ENCODE data around the gene TRIP13.
"Not testable (repeated sequence)": the region's sequence is repeated elsewhere in the genome, so short reads cannot be mapped to it uniquely, and the experiment has no call there.

Gene TRIP13

GRCh38 chr5:914174-914573 is 21.5 kb downstream of the TRIP13 start:
- Mint-ChIP-seq H3K27ac (no peak overlapping the region), H3K36me3 (ENCODE audit: low read depth) (peaks cover 31% of the 10 kb centered on the region), H3K27me3 (ENCODE audit: low read depth) (peaks cover 4% of the 10 kb centered on the region), H3K4me1 (no peaks in the 10 kb centered on the region), H3K9me3 (no peaks in the 10 kb centered on the region), H3K4me3 (no peak overlapping the region)
- no peak for TF ChIP-seq CTCF (IDR thresholded peaks at IDR 0.05; ENCODE audit: unreplicated experiment in 3 of 3)

GRCh38 chr5:914612-915011 is 21.9 kb downstream of the TRIP13 start:
- Mint-ChIP-seq H3K9me3 (no peaks in the 10 kb centered on the region), H3K36me3 (ENCODE audit: low read depth) (peaks cover 31% of the 10 kb centered on the region), H3K4me1 (no peaks in the 10 kb centered on the region), H3K27ac (no peak overlapping the region), H3K4me3 (no peak overlapping the region), H3K27me3 (ENCODE audit: low read depth) (peaks cover 4% of the 10 kb centered on the region)
- TF ChIP-seq CTCF (IDR thresholded peaks at IDR 0.05; ENCODE audit: unreplicated experiment in 3 of 3), result no peak

- H3K9me3 Mint-ChIP-seq; H3K4me3 Mint-ChIP-seq; H3K4me1 Mint-ChIP-seq; H3K27ac Mint-ChIP-seq; H3K27me3 Mint-ChIP-seq (ENCODE audit: low read depth): not testable (repeated sequence)
- H3K36me3 Mint-ChIP-seq (ENCODE audit: low read depth), result peaks cover 27% of the 10 kb centered on the region
Measured at GRCh38 chr5:915346-915745, 22.7 kb downstream of the TRIP13 start.

- peaks cover 4% of the 10 kb centered on the region for H3K27me3 Mint-ChIP-seq (ENCODE audit: low read depth)
- H3K36me3 Mint-ChIP-seq (ENCODE audit: low read depth), result peaks cover 25% of the 10 kb centered on the region
- H3K9me3 Mint-ChIP-seq, result no peaks in the 10 kb centered on the region
- TF ChIP-seq CTCF (IDR thresholded peaks at IDR 0.05; ENCODE audit: unreplicated experiment in 3 of 3), result no peak
- no peaks in the 10 kb centered on the region for H3K4me1 Mint-ChIP-seq
- no peak overlapping the region for H3K4me3 Mint-ChIP-seq
- H3K27ac Mint-ChIP-seq, result no peak overlapping the region
Measured at GRCh38 chr5:915946-916345, 23.3 kb downstream of the TRIP13 start.

GRCh38 chr5:916441-917293 is 24.0 kb downstream of the TRIP13 start:
- Mint-ChIP-seq H3K27ac (no peak overlapping the region), H3K9me3 (no peaks in the 10 kb centered on the region), H3K36me3 (ENCODE audit: low read depth) (peaks cover 25% of the 10 kb centered on the region), H3K4me3 (no peak overlapping the region), H3K4me1 (no peaks in the 10 kb centered on the region), H3K27me3 (ENCODE audit: low read depth) (peaks cover 4% of the 10 kb centered on the region)
- TF ChIP-seq CTCF (IDR thresholded peaks at IDR 0.05; ENCODE audit: unreplicated experiment in 3 of 3), result no peak

- not testable (repeated sequence) for H3K4me1 Mint-ChIP-seq; H3K9me3 Mint-ChIP-seq; H3K27me3 Mint-ChIP-seq (ENCODE audit: low read depth); H3K27ac Mint-ChIP-seq; H3K4me3 Mint-ChIP-seq
- H3K36me3 Mint-ChIP-seq (ENCODE audit: low read depth), result peaks cover 24% of the 10 kb centered on the region
Measured at GRCh38 chr5:918717-919116, 26.0 kb downstream of the TRIP13 start.

GRCh38 chr5:919356-920000 is 26.8 kb downstream of the TRIP13 start:
- Mint-ChIP-seq H3K27me3 (ENCODE audit: low read depth) (peaks cover 10% of the 10 kb centered on the region), H3K4me1 (no peaks in the 10 kb centered on the region), H3K27ac (no peak overlapping the region), H3K4me3 (no peak overlapping the region), H3K9me3 (no peaks in the 10 kb centered on the region), H3K36me3 (ENCODE audit: low read depth) (peaks cover 16% of the 10 kb centered on the region)
- no peak for TF ChIP-seq CTCF (IDR thresholded peaks at IDR 0.05; ENCODE audit: unreplicated experiment in 3 of 3)
